GM12878 (cell line): Measurements from ENCODE around the gene MTMR3. TPM values are rescaled to one million over a fixed set of nuclear protein-coding genes. Genes with fewer than 3 reads are reported as not detected.

Source experiments
- ATAC-seq: fragments of 200-7000 bp; cut with Tn5 transposase; 3 replicates; pipeline ENCODE4 v1.9.1; 2020; ENCODE audit warnings: mild to moderate bottlenecking, moderate library complexity
- BruUV-seq: library from RNA; stranded (reverse); fragments of 400-500 nt; replicated peaks from 2 replicates; lab custom pipeline; 2021; lab: Mats Ljungman, UMichigan
- CTCF ChIA-PET: fragments of 300-600 bp; sonication (Branson Sonifier 250); formaldehyde crosslinking; extraction: SDS; loops from one replicate; lab custom pipeline; 2021; ENCODE audit warnings: inconsistent platforms; lab: Yijun Ruan, JAX
- POLR2A ChIA-PET: fragments of 350-600 bp; formaldehyde crosslinking; extraction: SDS; loops from one replicate; lab custom pipeline; 2021; ENCODE audit warnings: inconsistent platforms; lab: Charles Lee
- RAD21 ChIA-PET: fragments of 300-600 bp; sonication (Branson Sonifier 250); formaldehyde crosslinking; loops from one replicate; lab custom pipeline; 2023; ENCODE audit warnings: antibody characterized with exemption; ENCODE audit not compliant: unreplicated experiment; lab: Charles Lee
- SMC1A ChIA-PET: fragments of 300-600 bp; sonication (Branson Sonifier 250); formaldehyde crosslinking; loops from one replicate; lab custom pipeline; 2023; ENCODE audit not compliant: unreplicated experiment, uncharacterized antibody; lab: Charles Lee
- DNase-seq: peaks from one replicate; pipeline ENCODE4 v3.0.0-alpha.2; 2011; ENCODE audit warnings: low read depth, low spot score
- FAIRE-seq: peaks from 3 replicates; lab custom pipeline; 2011; peaks lifted over from hg19 to GRCh38; lab: Jason Lieb, UNC
- H2AFZ ChIP-seq: 2 replicates; pipeline ENCODE4 v1.6.0; 2011; ENCODE audit warnings: low read depth, low read length, control low read depth; ENCODE audit not compliant: control insufficient read depth
- H3K27ac ChIP-seq: 2 replicates; pipeline ENCODE4 v1.5.1; 2011; ENCODE audit warnings: control low read depth; ENCODE audit not compliant: control insufficient read depth, insufficient read depth
- H3K27me3 ChIP-seq, 2 experiments: replicated peaks in 1 of 2; 2 replicates each; pipeline versions ENCODE4 v1.6.0 to v1.6.1; 2011; ENCODE audit warnings: low read length in 1 of 2; ENCODE audit not compliant: control insufficient read depth in 2 of 2, insufficient read depth in 2 of 2
- H3K36me3 ChIP-seq, 2 experiments: 2 replicates each; pipeline ENCODE4 v1.5.1; 2011; ENCODE audit warnings: low read length in 1 of 2; ENCODE audit not compliant: control insufficient read depth in 2 of 2, insufficient read depth in 2 of 2
- H3K4me1 ChIP-seq: 2 replicates; pipeline ENCODE4 v1.6.1; 2011; ENCODE audit warnings: mild to moderate bottlenecking, low read length, moderate library complexity, mixed read lengths; ENCODE audit not compliant: control insufficient read depth, insufficient read depth
- H3K4me2 ChIP-seq: 2 replicates; pipeline ENCODE4 v1.6.0; 2011; ENCODE audit warnings: control low read depth; ENCODE audit not compliant: control insufficient read depth, insufficient read depth
- H3K4me3 ChIP-seq: fragments of 200-600 bp; sonication (generic); 2 replicates; pipeline ENCODE4 v1.5.1; 2016
- H3K79me2 ChIP-seq: 2 replicates; pipeline ENCODE4 v1.6.0; 2011; ENCODE audit warnings: low read length; ENCODE audit not compliant: control insufficient read depth, insufficient read depth
- H3K9ac ChIP-seq: 2 replicates; pipeline ENCODE4 v1.8.0; 2011; ENCODE audit warnings: low read length, control low read depth, mixed read lengths; ENCODE audit not compliant: control insufficient read depth, insufficient read depth
- H3K9me3 ChIP-seq: replicated peaks from 3 replicates; pipeline ENCODE4 v1.5.1; 2011; ENCODE audit warnings: mild to moderate bottlenecking, low read length; ENCODE audit not compliant: control insufficient read depth, insufficient read depth
- H4K20me1 ChIP-seq: 2 replicates; pipeline ENCODE4 v1.6.0; 2011; ENCODE audit not compliant: control insufficient read depth, insufficient read depth
- ASH2L ChIP-seq: fragments of 300-600, 200-600 bp; sonication (generic); IDR thresholded peaks from 2 replicates; pipeline ENCODE4 v1.6.1; 2017; ENCODE audit warnings: low read depth, mild to moderate bottlenecking, borderline replicate concordance
- DPF2 ChIP-seq: fragments of 450-650 bp; IDR thresholded peaks from 2 replicates; pipeline ENCODE4 v1.6.1; 2017; ENCODE audit warnings: mild to moderate bottlenecking
- ETV6 ChIP-seq, 2 experiments: fragments of 450-650 bp in 1 of 2; IDR thresholded peaks in 1 of 2; conservative IDR thresholded peaks in 1 of 2; 2 replicates each; pipeline ENCODE4 v1.6.1; 2014; ENCODE audit warnings: antibody characterized with exemption in 1 of 2, borderline replicate concordance in 1 of 2, low read depth in 1 of 2, mild to moderate bottlenecking in 1 of 2, moderate library complexity in 1 of 2
- GATAD2B ChIP-seq: fragments of 450-650 bp; conservative IDR thresholded peaks from 2 replicates; pipeline ENCODE4 v1.6.1; 2017; ENCODE audit warnings: low read depth, mild to moderate bottlenecking, moderate library complexity
- PAX8 ChIP-seq: fragments of 450-650 bp; IDR thresholded peaks from 2 replicates; pipeline ENCODE4 v1.6.1; 2017; ENCODE audit warnings: mild to moderate bottlenecking, moderate library complexity
- PRDM15 ChIP-seq: fragments of 450-650 bp; formaldehyde crosslinking; IDR thresholded peaks from 2 replicates; pipeline ENCODE4 v1.4.0; 2020; ENCODE audit warnings: mild to moderate bottlenecking, moderate library complexity
- RAD21 ChIP-seq: IDR thresholded peaks from 2 replicates; pipeline ENCODE4 v1.6.1; 2011; ENCODE audit warnings: mild to moderate bottlenecking, low read depth, low read length, moderate library complexity; ENCODE audit not compliant: insufficient read depth
- SIX5 ChIP-seq: IDR thresholded peaks from 2 replicates; pipeline ENCODE4 v1.6.1; 2011; ENCODE audit warnings: mild to moderate bottlenecking, low read depth, low read length, moderate library complexity; ENCODE audit not compliant: severe bottlenecking
- SREBF2 ChIP-seq: IDR thresholded peaks from 2 replicates; pipeline ENCODE4 v1.6.1; 2012; ENCODE audit warnings: mild to moderate bottlenecking, low read length
- YY1 ChIP-seq: IDR thresholded peaks from 2 replicates; pipeline ENCODE4 v1.6.1; 2011; ENCODE audit warnings: low read depth, mild to moderate bottlenecking, low read length
- ZBTB33 ChIP-seq: fragments of 450-650 bp; IDR thresholded peaks from 2 replicates; pipeline ENCODE4 v1.6.1; 2017; ENCODE audit warnings: mild to moderate bottlenecking
- ZBTB40 ChIP-seq: fragments of 450-650 bp; IDR thresholded peaks from 2 replicates; pipeline ENCODE4 v1.6.1; 2016; ENCODE audit warnings: mild to moderate bottlenecking, moderate library complexity, borderline replicate concordance
- WGBS: methylation state at CpG from one replicate; pipeline ENCODE4 v1.1.6; 2016; ENCODE audit warnings: low lambda C conversion rate; ENCODE audit not compliant: insufficient replicate concordance, insufficient coverage; ENCODE audit errors: missing lambda C conversion rate; 5-methylcytosine and 5-hydroxymethylcytosine counted together
- in situ Hi-C: fragments of 300-500 bp; cut with MboI; formaldehyde crosslinking; loops from 9 replicates; pipeline ENCODE4 v1.14.3; 2018; ENCODE audit warnings: mixed read lengths
- intact Hi-C: fragments of 100-400 bp; cut with micrococcal nuclease; formaldehyde crosslinking; loops from one replicate; pipeline ENCODE4 v1.14.2; 2022; ENCODE audit not compliant: unreplicated experiment
- polyA plus RNA-seq, 11 experiments: library from polyadenylated mRNA; depleted of rRNA in 4 of 11; unstranded in 6 of 11; stranded (reverse) in 5 of 11; fragments of >200 nt; fragmentation: Nextera tagmentation in 4 of 11; fragmentation: Illumina TruSeq in 1 of 11; extraction: Ambion mirVana in 4 of 11; extraction: Trizol in 1 of 11; gene quantifications; 1 replicate in 1 of 11; 2 replicates in 10 of 11; pipeline versions ENCODE4 v1.2.1 to v1.2.3, GENCODE V29; 2011 to 2016; ENCODE audit warnings: inconsistent platforms in 2 of 11, missing spikeins in 2 of 11, low read depth in 1 of 11
- total RNA-seq, 4 experiments: library from RNA; depleted of rRNA in 3 of 4; stranded (reverse); fragments of >200 nt in 3 of 4; fragmentation: Illumina TruSeq in 1 of 4; extraction: Trizol in 1 of 4; gene quantifications; 2 replicates each; pipeline versions ENCODE4 v1.2.1 to v1.2.3, GENCODE V29; 2013 to 2021
- TF ChIP-seq, protein P1 (sequence below): IDR thresholded peaks from 2 replicates; pipeline ENCODE4 v1.6.1; 2012; ENCODE audit warnings: low read depth, low read length, improper control_type of control experiment

The MTMR3 gene
- total and polyA plus RNA-seq, 10 of the 15 experiments (the other 5 are each of a cell fraction or from before 2014, with no cell fraction given): 1.4 to 23.7 (median 10.6) TPM

- TF ChIP-seq SREBF2: no peak
- no peak for TF ChIP-seq ETV6 (conservative IDR thresholded peaks at IDR 0.05 in 1 of 2, IDR thresholded peaks at IDR 0.05 in 1 of 2; ENCODE audit: borderline replicate concordance in 1 of 2, low read depth in 1 of 2)
- no peak for TF ChIP-seq ZBTB33
- TF ChIP-seq GATAD2B: no peak
- TF ChIP-seq, protein P1, sequence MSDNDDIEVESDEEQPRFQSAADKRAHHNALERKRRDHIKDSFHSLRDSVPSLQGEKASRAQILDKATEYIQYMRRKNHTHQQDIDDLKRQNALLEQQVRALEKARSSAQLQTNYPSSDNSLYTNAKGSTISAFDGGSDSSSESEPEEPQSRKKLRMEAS: no peak
- no peak for TF ChIP-seq PAX8
Measured at GRCh38 chr22:30024231-30024630, 141.3 kb downstream of the MTMR3 start (continued).

DNA sequence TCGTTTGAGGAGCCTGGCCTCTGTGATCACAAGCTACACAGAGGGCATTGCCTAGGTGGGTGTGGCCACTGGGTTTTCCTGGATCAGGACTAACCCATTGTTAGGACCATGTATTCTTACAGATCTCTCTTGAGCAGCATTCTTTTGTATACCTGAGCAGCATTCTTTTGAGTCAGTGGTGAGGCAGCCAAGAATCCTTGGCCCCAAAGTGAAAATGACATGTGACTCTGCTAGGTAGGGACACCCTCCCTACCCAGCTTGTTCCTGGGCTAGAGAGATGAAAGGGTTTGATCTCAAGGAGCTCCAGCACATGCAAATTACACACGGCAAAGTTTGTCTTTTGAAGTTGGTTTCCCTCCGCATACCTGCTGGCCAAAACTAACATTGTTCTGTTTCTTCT is 142.2 kb downstream of the MTMR3 start:
- Histone ChIP-seq H2AFZ (no peak overlapping the region), H3K4me1 (no peaks in the 10 kb centered on the region), H3K9me3 (no peaks in the 10 kb centered on the region), H3K36me3 (peaks cover 9 to 17% of the 10 kb centered on the region in 2 experiments), H3K27ac (no peak overlapping the region), H3K9ac (no peak overlapping the region), H4K20me1 (no peaks in the 10 kb centered on the region), H3K4me3 (no peak overlapping the region), H3K79me2 (no peaks in the 10 kb centered on the region), H3K4me2 (no peak overlapping the region), H3K27me3 (no peaks in the 10 kb centered on the region)
- in situ Hi-C loops (no loop called here), intact Hi-C loops (no loop called here)
- ATAC-seq (no peak), FAIRE-seq (no peak), DNase-seq (no peak)
- ChIA-PET RAD21 (no interaction called here), CTCF (interaction anchor here (1.2 kb wide), 1 partner anchor 20 kb away, joined by 3 read pairs; no protein-coding TSS in a partner anchor), POLR2A (no interaction called here), SMC1A (no interaction called here)
- 71% methylated on average over 3 of the region's 3 CpGs for WGBS
- BruUV-seq: no TSS peak
- TF ChIP-seq YY1: no peak
- no peak for TF ChIP-seq ASH2L
- no peak for TF ChIP-seq ZBTB40
- no peak for TF ChIP-seq RAD21
- TF ChIP-seq SIX5: no peak
- no peak for TF ChIP-seq PRDM15
- no peak for TF ChIP-seq DPF2
